ENCODE results near the gene MCAM.

Gene MCAM

GRCh38 chr11:119344291-119345010 is 27.5 kb upstream of the MCAM start:
- no peak for DNase-seq

- no peak for DNase-seq
Measured at GRCh38 chr11:119343726-119344125, 26.8 kb upstream of the MCAM start.

- DNase-seq, result no peak
Measured at GRCh38 chr11:119342362-119343130, 25.6 kb upstream of the MCAM start.

- no peak for DNase-seq
Measured at GRCh38 chr11:119342023-119342300, 25.0 kb upstream of the MCAM start.

- DNase-seq, result no peak
Measured at GRCh38 chr11:119341222-119342022, 24.5 kb upstream of the MCAM start.

- no peak for DNase-seq
Measured at GRCh38 chr11:119340335-119341221, 23.6 kb upstream of the MCAM start, which contains the start of gene C1QTNF5. Gene C1QTNF5, minus strand, starts transcription at chr11:119340883. Its CDS starts 486 bp downstream, at chr11:119340397.

GRCh38 chr11:119339589-119340334 is 22.8 kb upstream of the MCAM start:
- peak; percentile 63 for DNase-seq

GRCh38 chr11:119338965-119339588 is 22.1 kb upstream of the MCAM start:
- DNase-seq, result no peak

GRCh38 chr11:119338318-119338890 is 21.5 kb upstream of the MCAM start:
- peak; percentile 69 for DNase-seq

GRCh38 chr11:119337581-119338317 is 20.8 kb upstream of the MCAM start:
- DNase-seq, result no peak

- no peak for DNase-seq
Measured at GRCh38 chr11:119336744-119337469, 20.0 kb upstream of the MCAM start.

GRCh38 chr11:119335655-119336543 is 19.0 kb upstream of the MCAM start:
- peak; percentile 27 for DNase-seq

- DNase-seq, result peak; percentile 29
Measured at GRCh38 chr11:119335091-119335654, 18.2 kb upstream of the MCAM start.

- DNase-seq, result peak; percentile 90
Measured at GRCh38 chr11:119334174-119334930, 17.4 kb upstream of the MCAM start, which contains the start of gene RNF26. Gene RNF26, plus strand, starts transcription at chr11:119334527. Its CDS starts 596 bp downstream, at chr11:119335123.

GRCh38 chr11:119332111-119332765 is 15.3 kb upstream of the MCAM start:
- DNase-seq, result no peak

- DNase-seq, result no peak
Measured at GRCh38 chr11:119330237-119330636, 13.3 kb upstream of the MCAM start.

- DNase-seq, result no peak
Measured at GRCh38 chr11:119329320-119329719, 12.4 kb upstream of the MCAM start.
